Liver (tissue), 9 donors: Measurements from ENCODE around the gene CELA3B. TPM values are rescaled to one million over a fixed set of nuclear protein-coding genes. Genes with fewer than 3 reads are reported as not detected.
"Not testable (repeated sequence)": the region's sequence is repeated elsewhere in the genome, so short reads cannot be mapped to it uniquely, and the experiment has no call there.

Experiments
- DNase-seq: peaks from one replicate; pipeline ENCODE4 v3.0.0-alpha.2; 2017; ENCODE audit warnings: low spot score
- H3K27ac ChIP-seq, 2 donors: one replicate each; pipeline ENCODE4 v1.7.0; 2013; ENCODE audit warnings: inconsistent platforms in 2 of 2, low read length in 2 of 2, control low read depth in 1 of 2, low read depth in 1 of 2, mild to moderate bottlenecking in 1 of 2
- H3K27me3 ChIP-seq, 4 donors: one replicate each; pipeline versions ENCODE4 v1.6.1 to v1.7.0; 2013; ENCODE audit warnings: low read length in 3 of 4, inconsistent platforms in 1 of 4, mild to moderate bottlenecking in 1 of 4, moderate library complexity in 1 of 4; ENCODE audit not compliant: control insufficient read depth in 4 of 4, insufficient read depth in 4 of 4
- H3K36me3 ChIP-seq, 4 donors: one replicate each; pipeline versions ENCODE4 v1.6.1 to v1.7.0; 2013; ENCODE audit warnings: low read length in 3 of 4, mild to moderate bottlenecking in 3 of 4, low read depth in 1 of 4, moderate library complexity in 1 of 4; ENCODE audit not compliant: control insufficient read depth in 4 of 4, insufficient read depth in 3 of 4
- H3K4me1 ChIP-seq, 4 donors: one replicate each; pipeline versions ENCODE4 v1.6.1 to v1.7.0; 2013; ENCODE audit warnings: low read length in 3 of 4, mild to moderate bottlenecking in 3 of 4, moderate library complexity in 1 of 4; ENCODE audit not compliant: control insufficient read depth in 4 of 4, insufficient read depth in 4 of 4
- H3K4me3 ChIP-seq, 3 donors: one replicate each; pipeline versions ENCODE4 v1.6.1 to v1.7.0; 2013; ENCODE audit warnings: low read length in 3 of 3, control low read depth in 1 of 3, low read depth in 1 of 3, mild to moderate bottlenecking in 1 of 3
- H3K9ac ChIP-seq, 2 donors: one replicate each; pipeline ENCODE4 v1.7.0; 2013; ENCODE audit warnings: low read length in 2 of 2, mild to moderate bottlenecking in 2 of 2, moderate library complexity in 2 of 2, control low read depth in 1 of 2, low read depth in 1 of 2
- H3K9me3 ChIP-seq, 4 donors: one replicate each; pipeline versions ENCODE4 v1.6.1 to v1.7.0; 2013; ENCODE audit warnings: low read length in 3 of 4; ENCODE audit not compliant: control insufficient read depth in 4 of 4
- RAD21 ChIP-seq, 2 donors: IDR thresholded peaks; 2 replicates each; pipeline ENCODE4 v1.6.1; 2016; ENCODE audit warnings: antibody characterized with exemption in 2 of 2, mild to moderate bottlenecking in 2 of 2
- WGBS: extraction: QIAGEN DNeasy Blood & Tissue Kit; methylation state at CpG from one replicate; pipeline ENCODE4 v1.1.7; 2013; 5-methylcytosine and 5-hydroxymethylcytosine counted together
- polyA plus RNA-seq, 2 donors: library from polyadenylated mRNA; stranded (reverse) in 1 of 2; unstranded in 1 of 2; fragments of 200-250 nt in 1 of 2; fragments of >200 nt in 1 of 2; fragmentation: Nextera tagmentation in 1 of 2; extraction: Ambion mirVana in 1 of 2; gene quantifications; one replicate each; pipeline versions ENCODE4 v1.2.1 to v1.2.3, GENCODE V29; 2013 to 2015
- total RNA-seq, 2 donors: library from RNA; depleted of rRNA; stranded (reverse); fragments of >200 nt; gene quantifications; one replicate each; pipeline ENCODE4 v1.2.3, GENCODE V29; 2014
- TF ChIP-seq, protein P1 (sequence below): fragments of 150-350 bp; IDR thresholded peaks from 2 replicates; pipeline ENCODE4 v1.5.1; 2017; ENCODE audit warnings: improper control_type of control experiment, low read depth, low read length; ENCODE audit not compliant: missing input control
- donor health status: healthy.
- donor health status: healthy.
- donor health status: healthy.
- donor health status: healthy.
- donor health status: healthy.

The CELA3B gene
- total and polyA plus RNA-seq, 4 donors = not detected

DNA sequence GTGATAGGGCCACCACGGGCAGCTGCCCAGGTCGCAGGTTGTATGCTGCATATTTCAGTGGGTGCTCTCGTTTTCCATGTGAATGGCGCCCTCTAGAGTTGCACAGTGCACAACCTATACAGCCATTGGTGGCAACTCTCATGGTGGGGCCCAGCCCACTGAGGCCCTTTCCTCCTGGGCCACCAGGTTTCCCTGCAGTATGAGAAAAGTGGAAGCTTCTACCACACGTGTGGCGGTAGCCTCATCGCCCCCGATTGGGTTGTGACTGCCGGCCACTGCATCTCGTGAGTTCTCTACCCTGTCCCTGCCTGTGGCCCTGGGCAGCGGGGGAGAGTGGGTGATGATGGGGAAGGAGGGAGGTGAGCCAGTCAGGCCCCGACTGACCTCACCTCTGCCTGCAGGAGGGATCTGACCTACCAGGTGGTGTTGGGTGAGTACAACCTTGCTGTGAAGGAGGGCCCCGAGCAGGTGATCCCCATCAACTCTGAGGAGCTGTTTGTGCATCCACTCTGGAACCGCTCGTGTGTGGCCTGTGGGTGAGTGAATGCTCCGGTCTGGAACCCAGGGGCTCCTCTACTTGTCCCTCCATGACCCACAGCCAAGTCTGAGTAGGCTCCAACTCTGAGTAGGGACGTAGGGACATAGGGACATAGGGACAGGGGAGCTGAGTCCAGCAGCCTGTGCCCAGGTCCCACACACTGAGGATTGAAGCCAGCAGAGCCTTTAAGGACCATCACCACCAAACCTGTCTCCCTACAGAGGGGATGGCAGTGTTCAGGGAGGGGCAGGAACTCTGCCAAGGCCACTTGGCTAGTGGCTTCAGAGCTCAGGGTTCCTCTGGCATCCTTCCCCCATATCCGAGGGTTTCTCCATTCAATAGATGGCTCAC lies 28.7 kb downstream of the CELA3B start:
- not testable (repeated sequence) for H3K9ac ChIP-seq, H3K36me3 ChIP-seq, H3K27ac ChIP-seq, H3K4me1 ChIP-seq, H3K9me3 ChIP-seq, H3K27me3 ChIP-seq, H3K4me3 ChIP-seq
- DNase-seq = peak; percentile 44
- WGBS = 75% methylated on average over 18 of the region's 18 CpGs
- TF ChIP-seq, protein P1, sequence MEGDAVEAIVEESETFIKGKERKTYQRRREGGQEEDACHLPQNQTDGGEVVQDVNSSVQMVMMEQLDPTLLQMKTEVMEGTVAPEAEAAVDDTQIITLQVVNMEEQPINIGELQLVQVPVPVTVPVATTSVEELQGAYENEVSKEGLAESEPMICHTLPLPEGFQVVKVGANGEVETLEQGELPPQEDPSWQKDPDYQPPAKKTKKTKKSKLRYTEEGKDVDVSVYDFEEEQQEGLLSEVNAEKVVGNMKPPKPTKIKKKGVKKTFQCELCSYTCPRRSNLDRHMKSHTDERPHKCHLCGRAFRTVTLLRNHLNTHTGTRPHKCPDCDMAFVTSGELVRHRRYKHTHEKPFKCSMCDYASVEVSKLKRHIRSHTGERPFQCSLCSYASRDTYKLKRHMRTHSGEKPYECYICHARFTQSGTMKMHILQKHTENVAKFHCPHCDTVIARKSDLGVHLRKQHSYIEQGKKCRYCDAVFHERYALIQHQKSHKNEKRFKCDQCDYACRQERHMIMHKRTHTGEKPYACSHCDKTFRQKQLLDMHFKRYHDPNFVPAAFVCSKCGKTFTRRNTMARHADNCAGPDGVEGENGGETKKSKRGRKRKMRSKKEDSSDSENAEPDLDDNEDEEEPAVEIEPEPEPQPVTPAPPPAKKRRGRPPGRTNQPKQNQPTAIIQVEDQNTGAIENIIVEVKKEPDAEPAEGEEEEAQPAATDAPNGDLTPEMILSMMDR = peak; percentile 11
- TF ChIP-seq RAD21 (IDR thresholded peaks at IDR 0.05) = peak; percentile 31 to 56

DNA sequence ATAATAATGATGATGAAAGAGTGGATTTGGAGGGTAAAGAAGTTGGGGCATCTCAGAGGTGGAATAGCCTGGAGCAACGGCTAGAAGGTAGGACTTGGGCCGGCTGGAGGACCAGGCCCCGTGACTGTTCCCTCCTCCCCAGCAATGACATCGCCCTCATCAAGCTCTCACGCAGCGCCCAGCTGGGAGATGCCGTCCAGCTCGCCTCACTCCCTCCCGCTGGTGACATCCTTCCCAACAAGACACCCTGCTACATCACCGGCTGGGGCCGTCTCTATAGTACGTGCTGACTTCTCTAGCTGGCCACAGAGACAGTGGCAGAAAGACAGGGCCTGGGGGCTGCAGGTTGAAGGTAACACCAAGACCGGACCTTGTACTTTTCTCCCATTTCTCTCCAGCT lies 29.9 kb downstream of the CELA3B start:
- 91% methylated on average over 13 of the region's 13 CpGs for WGBS
- H3K27ac ChIP-seq, H3K9ac ChIP-seq, H3K4me3 ChIP-seq, DNase-seq, H3K4me1 ChIP-seq, H3K27me3 ChIP-seq, H3K36me3 ChIP-seq, H3K9me3 ChIP-seq: not testable (repeated sequence)

DNA sequence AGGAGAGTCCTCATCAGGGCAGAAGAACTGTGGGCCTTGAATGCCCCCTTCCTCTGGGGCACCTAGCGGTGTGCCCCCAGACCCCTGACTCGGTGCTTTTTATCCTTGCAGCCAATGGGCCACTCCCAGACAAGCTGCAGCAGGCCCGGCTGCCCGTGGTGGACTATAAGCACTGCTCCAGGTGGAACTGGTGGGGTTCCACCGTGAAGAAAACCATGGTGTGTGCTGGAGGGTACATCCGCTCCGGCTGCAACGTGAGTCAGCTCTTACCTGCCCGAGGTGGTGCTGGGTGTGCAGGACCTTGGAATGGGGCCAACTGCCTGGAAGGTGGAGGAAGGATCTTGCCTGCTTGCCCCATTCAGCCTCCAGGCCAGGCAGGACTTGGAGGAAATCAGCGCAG lies 30.4 kb downstream of the CELA3B start:
- H3K4me3 ChIP-seq, H3K27me3 ChIP-seq, DNase-seq, H3K4me1 ChIP-seq, H3K9me3 ChIP-seq, H3K27ac ChIP-seq, H3K9ac ChIP-seq, H3K36me3 ChIP-seq: not testable (repeated sequence)
- WGBS = 83% methylated on average over 9 of the region's 10 CpGs

DNA sequence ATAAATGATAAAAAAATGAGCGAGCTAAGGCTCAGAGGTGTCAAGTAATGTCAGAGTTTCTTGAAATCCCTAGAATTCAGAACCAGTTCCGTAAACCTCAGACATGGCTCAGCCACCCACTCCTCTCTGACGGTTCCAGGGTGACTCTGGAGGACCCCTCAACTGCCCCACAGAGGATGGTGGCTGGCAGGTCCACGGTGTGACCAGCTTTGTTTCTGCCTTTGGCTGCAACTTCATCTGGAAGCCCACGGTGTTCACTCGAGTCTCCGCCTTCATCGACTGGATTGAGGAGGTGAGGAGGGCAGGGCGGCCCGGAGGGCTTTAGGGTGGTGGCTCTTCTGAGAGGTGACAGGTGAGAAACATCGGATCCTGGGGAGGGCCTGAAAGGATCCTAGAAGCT lies 32.7 kb downstream of the CELA3B start:
- not testable (repeated sequence) for H3K36me3 ChIP-seq, H3K27me3 ChIP-seq, H3K27ac ChIP-seq, DNase-seq, H3K4me1 ChIP-seq, H3K9ac ChIP-seq, H3K9me3 ChIP-seq, H3K4me3 ChIP-seq
- WGBS = 81% methylated on average over 10 of the region's 11 CpGs

DNA sequence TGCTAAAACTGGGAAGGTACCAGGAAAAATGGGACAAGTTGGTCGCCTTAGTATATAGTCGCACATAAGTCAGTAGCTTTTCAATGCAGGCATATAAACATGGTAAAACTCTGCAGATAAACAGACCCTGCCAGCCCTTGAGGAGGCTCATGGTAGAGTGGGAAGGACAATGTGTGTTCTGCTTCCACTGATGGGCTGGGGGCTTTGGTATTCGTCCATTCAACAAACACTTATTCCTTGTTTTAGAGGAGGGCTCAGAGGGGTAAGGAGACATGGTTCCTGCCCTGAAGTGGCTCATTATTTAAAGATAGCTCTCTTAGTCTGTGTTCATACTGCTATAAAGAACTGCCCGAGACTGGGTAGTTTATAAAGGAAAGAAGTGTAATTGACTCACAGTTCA lies 35.9 kb downstream of the CELA3B start:
- DNase-seq, H3K4me3 ChIP-seq: not testable (repeated sequence)
- 82% methylated on average over 4 of the region's 4 CpGs for WGBS

DNA sequence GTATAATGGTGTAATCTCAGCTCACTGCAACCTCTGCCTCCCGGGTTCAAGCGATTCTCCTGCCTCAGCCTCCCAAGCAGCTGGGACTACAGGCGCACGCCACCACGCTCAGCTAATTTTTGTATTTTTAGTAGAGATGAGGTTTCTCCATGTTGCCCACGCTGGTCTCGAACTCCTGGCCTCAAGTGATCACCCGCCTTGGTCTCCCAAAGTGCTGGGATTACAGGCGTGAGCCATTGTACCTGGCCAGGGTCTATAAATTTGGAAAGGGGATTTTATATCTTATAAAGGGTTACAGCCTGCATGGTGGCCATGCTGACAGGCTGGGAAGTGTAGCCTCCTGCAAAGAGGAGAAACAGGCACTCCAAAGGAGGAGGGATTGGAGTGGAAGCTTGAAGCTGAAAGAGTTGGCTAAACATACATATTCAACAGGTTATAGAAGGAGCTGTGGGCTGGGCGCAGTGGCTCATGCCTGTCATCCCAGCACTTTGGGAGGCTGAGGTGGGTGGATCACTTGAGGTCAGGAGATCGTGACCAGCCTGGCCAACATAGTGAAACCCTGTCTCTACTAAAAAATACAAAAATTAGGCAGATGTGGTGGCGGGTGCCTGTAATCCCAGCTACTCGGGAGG lies 37.9 kb downstream of the CELA3B start:
- not testable (repeated sequence) for H3K27me3 ChIP-seq, H3K36me3 ChIP-seq, H3K4me1 ChIP-seq, DNase-seq, H3K27ac ChIP-seq, H3K9me3 ChIP-seq, H3K9ac ChIP-seq, H3K4me3 ChIP-seq
- 91% methylated on average over 13 of the region's 13 CpGs for WGBS

More for the DNA sequence above, 35.9 kb downstream of the CELA3B start:
- H3K4me1 ChIP-seq, H3K9ac ChIP-seq, H3K36me3 ChIP-seq, H3K27ac ChIP-seq, H3K9me3 ChIP-seq, H3K27me3 ChIP-seq: not testable (repeated sequence)
